Adipose tissue (tissue), 3 donors: Measurements from ENCODE around the gene ATP8A1. TPM values are rescaled to one million over a fixed set of nuclear protein-coding genes. Genes with fewer than 3 reads are reported as not detected.

Source experiments
- H3K27ac ChIP-seq: one replicate; pipeline ENCODE4 v1.5.1; 2013; ENCODE audit warnings: low read depth, low read length
- WGBS, 3 donors: extraction: QIAGEN DNeasy Blood & Tissue Kit; methylation state at CpG; one replicate each; pipeline ENCODE4 v1.1.7; 2013; 5-methylcytosine and 5-hydroxymethylcytosine counted together
- polyA plus RNA-seq, 3 donors: library from polyadenylated mRNA; stranded (reverse); fragments of 200-250 nt; gene quantifications; one replicate each; pipeline ENCODE4 v1.2.3, GENCODE V29; 2013
- donor health status: healthy with polysubstance abuse.
- donor health status: Bipolar disorder and iron deficiency.
- donor health status: healthy.

ATP8A1 gene
- polyA plus RNA-seq, 3 donors = 4.3 to 6.3 (median 5.3) TPM

DNA sequence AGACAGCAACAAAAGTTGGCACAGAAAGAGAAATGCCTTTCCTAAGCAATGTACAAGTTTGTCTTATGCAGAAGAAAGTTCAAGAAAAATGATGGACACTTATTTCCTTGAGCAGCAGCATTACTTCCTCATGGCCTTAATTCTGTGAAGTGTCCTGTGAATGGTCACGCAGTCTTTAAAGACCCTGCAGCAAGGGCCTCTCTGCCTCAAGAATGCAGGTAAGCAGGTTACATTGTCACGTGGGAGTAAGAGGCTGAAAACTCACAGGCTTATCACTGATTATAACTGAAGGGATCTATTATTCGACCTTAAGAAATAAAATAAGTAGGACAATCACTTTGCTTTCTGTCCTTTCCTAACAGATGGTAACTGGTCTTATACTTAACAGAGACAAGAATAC, 109.1 kb downstream of the ATP8A1 start:
- WGBS, 3 donors = 80 to 91% (median 88%) methylated on average over 3 of the region's 3 CpGs
- H3K27ac ChIP-seq = no peak overlapping the region

DNA sequence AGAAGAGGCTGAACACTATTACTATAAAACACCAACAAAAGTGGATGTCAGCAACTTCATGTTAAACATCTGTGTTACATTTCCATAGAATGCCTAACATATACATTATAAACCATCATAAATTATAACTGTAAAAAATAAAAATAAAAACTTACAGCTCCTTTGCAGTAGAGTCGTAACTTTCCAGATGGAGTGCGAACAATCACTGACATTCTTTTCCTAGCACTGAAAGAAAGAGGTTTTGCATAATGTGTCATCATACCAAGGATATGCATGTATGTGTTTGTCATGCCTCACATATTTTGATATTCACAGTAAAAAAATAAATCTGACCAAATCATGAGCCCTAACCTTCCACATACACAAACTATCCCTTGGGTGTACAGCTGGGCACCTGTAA, 113.1 kb downstream of the ATP8A1 start:
- H3K27ac ChIP-seq = no peak overlapping the region
- 86 to 97% (median 92%) methylated on average over 2 of the region's 2 CpGs for WGBS, 3 donors

DNA sequence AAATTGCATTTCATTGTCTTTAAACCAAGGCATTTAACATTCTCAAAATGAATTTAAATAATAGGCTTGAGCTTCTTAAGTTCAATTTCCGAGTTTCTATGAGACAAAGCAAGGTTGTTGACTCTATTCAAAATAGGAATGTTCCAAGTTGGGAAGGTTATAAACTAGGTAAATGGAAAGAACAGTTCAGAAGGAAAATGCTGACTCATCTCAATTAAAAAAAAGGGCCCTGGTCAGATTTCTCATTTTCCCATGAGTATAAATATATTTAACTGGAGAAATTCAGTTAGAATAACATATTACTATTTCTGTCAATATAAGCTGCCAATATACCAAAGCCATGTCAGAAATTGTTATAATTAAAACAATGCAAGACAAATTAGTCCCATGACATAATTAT, 113.8 kb downstream of the ATP8A1 start:
- 85 to 94% (median 90%) methylated on average over 1 of the region's 1 CpG for WGBS, 3 donors
- H3K27ac ChIP-seq = no peak overlapping the region

DNA sequence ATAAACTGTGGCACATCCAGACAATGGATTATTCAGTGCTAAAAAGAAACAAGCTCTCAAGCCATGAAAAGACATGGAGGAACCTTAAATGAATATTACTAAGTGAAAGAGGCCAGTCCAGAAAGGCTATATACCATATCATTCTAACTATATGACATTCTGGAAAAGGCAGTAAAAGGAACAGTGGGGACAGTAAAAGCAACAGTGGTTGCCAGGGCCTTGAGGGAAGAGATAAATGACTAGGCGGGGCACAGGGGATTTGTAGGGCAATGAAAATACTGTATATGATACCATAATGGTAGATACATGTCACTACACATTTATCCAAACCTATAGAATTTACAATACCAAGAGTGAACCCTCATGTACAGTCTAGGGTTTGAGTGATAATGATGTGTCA, 115.3 kb downstream of the ATP8A1 start:
- no peak overlapping the region for H3K27ac ChIP-seq
- 92 to 96% (median 93%) methylated on average over 1 of the region's 1 CpG for WGBS, 3 donors

DNA sequence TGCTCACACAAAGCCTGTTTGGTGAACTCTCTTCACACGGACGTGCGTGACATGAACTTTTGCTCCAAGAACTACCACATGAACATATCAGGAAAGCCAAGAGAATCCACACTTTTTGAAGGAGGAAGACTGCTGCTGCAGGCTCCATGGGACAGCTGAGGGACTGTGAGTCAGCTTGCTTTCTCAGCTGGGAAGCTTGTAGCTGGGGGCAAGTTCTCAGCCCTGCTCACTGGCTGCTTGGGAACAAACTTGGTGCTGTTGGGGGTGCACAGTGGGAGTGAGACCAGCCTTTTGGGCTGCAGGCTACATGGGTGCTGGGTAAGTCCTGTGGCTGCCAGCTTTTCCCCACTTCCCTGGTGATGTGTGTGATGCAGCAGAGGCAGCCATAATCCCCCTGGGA, 123.9 kb downstream of the ATP8A1 start:
- 89 to 95% (median 94%) methylated on average over 3 of the region's 3 CpGs for WGBS, 3 donors
- no peak overlapping the region for H3K27ac ChIP-seq

DNA sequence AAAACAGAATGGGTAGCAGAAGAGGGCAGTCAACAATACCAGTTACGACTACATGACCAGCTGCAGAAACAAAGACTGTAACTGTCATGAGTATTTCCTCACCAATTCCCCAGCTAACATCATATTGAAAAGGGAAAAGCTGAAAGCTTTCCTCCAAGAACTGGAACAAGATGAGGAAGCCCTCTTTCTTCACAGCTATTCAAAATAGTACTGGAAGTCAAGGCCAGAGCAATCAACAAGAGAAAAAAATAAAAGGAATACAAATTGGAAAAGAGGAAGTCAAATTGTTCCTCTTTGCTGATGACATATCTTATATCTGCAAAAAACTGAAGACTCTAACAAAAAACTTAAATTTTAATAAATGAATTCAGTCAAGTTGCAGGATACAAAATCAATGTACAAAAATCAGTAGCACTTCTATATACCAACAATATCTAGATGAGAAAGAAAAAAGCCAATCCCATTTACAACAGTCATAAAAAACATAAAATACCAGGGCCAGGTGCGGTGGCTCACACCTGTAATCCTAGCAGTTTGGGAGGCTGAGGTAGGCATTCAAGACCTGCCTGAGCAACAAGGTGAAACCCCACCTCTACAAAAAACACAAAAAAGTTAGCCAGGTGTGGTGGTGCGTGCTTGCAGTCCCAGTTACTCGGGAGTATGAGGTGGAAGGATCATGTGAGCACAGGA, 125.4 kb downstream of the ATP8A1 start:
- WGBS, 3 donors = 85 to 94% (median 87%) methylated on average over 4 of the region's 4 CpGs
- H3K27ac ChIP-seq = no peak overlapping the region

DNA sequence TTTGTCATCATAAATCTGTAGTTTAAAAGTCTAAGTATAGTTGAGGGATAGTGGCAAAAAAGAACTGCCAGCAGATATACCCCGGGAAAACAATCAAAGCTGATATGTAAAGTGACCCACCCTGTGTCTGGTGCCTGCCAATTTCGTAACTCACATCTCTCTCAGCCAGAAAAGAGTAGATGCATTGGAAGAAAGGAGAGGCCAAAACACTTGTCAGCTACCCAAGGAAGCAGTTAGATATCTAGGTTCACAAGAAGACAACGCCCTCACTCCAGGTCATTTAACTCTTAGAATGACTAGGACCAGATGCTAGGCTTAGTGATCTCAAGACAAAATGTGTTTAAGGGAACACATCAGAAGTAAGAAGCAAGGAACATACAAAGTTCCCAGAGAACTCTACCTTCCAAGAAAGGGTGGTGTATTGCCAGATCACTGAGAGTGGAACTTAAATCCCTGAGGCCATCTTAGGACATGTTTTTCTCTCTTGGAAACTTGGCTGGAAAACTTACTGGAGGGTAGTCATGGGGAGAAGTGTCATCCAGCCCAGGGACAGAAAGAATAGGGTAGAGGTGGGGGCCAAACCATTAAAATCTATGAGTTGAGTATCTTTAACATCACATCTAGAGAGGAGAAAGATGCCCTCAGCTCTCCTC, 133.7 kb downstream of the ATP8A1 start:
- WGBS, 3 donors = 59 to 77% (median 64%) methylated on average over 3 of the region's 3 CpGs

DNA sequence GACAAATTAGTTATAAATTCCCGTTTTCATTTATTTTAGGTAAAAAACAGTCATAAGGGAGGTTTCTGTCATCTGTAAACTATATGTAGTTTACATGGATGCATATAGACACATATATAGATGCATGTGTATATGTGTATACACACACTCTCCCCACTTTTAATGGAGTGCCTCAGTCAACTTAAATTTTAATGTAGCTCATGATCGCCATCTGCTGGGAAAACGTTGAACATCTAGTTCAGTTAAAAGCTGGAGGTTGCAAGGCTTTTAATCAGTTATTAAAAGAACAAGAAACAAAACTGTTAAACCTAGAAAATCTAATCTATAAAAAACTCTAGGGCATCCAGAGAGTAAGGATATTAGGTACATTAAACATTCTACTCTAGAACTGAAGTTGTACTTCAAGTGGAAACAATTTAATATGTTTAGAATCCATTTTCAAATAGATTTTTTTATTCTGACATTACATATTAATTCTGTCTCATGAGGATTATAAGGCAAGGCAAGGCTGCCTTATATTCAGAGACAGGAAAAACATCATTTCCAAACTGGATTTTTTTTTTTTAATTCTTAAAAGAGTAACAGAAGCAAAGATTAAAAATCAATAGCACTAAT, 137.0 kb downstream of the ATP8A1 start:
- WGBS, 3 donors = 22 to 24% (median 23%) methylated on average over 3 of the region's 3 CpGs
- H3K27ac ChIP-seq = no peak overlapping the region

More for the DNA sequence above, 133.7 kb downstream of the ATP8A1 start:
- no peak overlapping the region for H3K27ac ChIP-seq

DNA sequence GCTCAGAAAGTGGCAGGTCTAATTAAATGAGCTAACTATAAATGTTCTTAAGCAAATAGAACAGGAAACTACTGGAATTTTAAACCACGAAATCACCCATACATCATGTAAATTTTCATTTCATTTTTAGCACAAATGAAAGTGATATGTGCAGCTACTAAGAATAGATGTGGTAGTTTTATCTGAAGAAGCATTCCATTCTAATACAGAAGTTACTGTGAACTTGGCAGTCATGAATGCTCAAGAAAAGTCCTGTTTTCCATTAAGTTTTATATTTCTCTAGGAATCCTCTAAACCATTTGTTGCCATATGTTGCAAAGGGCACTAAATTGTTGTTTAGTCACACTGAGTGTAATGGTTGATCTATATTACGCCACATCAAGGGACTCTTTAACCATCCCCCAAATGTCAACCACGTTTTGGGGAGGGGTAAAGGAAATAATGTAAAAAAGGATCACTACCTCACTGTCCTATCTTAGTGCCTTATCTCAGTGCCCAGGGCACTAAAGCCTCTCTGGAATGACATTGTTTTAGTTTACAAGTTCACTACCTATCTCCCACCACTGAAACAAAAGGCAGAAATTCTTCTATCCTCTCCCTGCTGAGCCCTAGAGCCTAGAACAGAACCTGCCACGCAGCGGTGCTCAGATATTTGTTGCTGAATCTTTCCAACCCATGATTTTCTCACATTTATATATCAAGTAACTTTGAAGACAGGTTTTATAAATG, 141.6 kb downstream of the ATP8A1 start:
- 70 to 79% (median 73%) methylated on average over 5 of the region's 5 CpGs for whole genome bisulfite sequencing, 3 donors
- H3K27ac ChIP-seq = no peak overlapping the region

DNA sequence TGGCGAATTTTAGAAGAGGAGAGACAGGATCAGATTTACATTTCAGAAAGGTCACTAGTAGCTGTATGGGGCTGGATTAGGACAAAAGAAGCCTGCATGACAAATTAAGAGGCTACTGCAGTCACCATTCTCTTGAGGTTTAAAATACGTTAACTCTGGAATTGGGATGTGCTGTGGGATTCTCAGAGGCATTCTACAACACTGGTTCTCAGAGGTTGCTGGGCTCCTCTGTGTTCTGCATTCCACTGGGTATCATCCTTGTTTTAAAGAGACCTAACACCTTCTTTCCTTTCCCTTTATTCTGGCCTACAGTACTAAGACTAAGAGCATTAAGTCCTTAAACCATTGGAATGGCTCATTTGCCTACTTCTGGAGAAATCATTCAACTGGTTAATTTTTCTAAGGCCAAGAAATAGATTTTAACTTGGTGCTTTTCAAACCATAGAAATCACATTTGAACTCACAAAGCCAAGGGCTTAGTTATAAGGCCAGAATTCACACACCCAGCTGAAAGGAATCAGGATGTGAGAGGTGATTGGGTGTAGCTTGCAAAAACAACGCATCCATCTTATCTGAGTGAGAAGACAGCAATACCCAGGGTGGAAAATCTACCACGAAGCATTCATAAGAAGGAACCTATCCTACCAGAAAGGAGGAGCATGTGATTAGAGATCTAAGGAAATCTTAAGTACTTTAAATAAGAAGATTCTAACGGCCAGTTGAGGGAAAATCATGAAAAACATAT, 143.0 kb downstream of the ATP8A1 start:
- WGBS, 3 donors = 84 to 93% (median 90%) methylated on average over 5 of the region's 5 CpGs
- no peak overlapping the region for H3K27ac ChIP-seq

DNA sequence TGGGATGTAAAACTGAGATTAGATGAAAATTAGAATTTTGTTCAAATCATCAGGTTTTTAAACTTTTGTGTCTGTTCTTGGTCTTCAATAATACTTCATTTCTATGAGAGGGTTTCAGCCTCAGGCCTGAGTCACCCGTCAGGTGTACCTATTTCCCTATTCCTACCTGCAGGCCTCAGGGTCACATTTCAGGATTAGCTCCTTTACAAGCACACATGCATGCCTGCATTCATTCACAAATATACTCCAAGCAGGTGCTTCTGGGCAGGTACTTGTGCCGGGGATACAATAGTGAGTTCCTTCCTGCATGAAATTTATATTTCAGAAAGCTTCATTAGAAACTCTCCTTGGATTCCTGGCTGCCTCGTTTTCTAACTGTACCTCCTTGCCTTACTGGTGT, 144.7 kb downstream of the ATP8A1 start:
- no peak overlapping the region for H3K27ac ChIP-seq
- 84 to 95% (median 87%) methylated on average over 3 of the region's 3 CpGs for WGBS, 3 donors

DNA sequence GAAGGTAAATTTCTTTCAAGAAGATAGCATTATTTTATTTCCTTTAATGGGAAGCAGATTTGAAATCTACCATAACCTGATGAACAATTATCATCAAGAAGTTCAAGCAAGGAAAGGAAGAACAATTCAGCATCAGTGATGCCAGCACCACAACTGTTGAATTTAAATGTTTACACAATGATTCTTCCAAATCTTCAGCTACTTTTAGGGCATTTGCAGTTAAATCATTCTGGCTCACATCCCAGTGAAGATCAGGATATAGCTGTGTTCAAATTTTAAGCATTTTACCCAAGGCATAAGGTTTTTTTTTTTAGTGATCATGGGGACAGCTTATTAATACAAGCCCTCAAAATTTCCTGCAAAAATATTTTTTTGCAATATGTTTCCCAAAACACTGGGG, 146.7 kb downstream of the ATP8A1 start:
- no peak overlapping the region for H3K27ac ChIP-seq

DNA sequence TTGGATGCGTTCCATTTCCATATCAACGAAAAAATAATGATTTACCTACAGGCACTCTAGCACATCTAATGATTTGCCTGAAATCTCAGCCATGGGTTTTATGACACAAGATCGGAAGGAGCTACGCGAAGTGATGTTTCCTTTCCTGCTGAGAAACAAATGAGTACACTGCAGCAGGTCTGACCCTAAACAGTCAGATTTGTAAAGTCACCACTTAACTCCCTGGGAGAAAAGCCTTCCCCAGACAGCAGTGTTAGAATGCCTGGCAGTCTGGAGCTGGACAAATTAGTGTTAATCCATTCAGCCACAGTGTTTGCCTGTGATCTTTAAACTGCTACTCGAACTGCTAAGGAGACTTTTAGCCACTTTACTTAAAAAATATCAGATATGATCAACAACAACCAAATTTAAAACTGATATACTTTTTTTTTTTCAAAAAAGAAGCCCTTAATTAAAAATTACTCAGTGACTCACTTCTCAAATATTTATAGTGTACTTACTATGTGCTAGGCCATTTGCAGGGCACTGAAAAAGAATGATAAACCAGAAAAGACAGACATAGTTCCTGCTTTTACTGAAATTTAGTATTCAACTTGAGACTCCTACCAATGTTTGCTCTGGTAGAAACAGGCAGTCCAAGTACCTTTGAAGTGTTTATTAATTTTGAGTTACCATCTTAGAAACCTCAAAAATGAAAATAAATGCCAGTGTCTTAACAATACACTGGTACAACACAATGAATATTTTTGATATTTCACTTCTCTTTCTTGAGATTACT, 155.1 kb downstream of the ATP8A1 start:
- WGBS, 3 donors = 62 to 87% (median 86%) methylated on average over 6 of the region's 6 CpGs
- no peak overlapping the region for H3K27ac ChIP-seq

DNA sequence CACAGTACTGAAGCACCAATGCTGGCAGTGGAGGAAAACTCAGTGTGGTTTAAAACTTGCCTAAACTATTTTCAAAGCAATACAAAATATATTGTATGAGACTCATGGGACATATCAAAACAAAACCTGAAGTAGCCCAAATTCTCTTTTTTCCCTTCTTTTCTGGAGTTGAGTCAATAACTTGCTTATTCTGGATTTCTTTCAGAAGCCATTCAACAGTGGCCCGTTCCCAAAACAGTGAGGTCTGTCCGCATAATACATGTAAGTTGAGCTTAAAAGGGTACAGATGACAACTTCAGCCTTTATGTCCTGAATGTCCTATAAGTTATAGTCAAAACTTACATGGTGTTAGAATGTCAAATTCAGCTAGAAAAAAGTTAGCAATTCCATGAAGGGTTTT, 158.9 kb downstream of the ATP8A1 start:
- no peak overlapping the region for H3K27ac ChIP-seq
- WGBS, 3 donors = 80 to 89% (median 87%) methylated on average over 2 of the region's 2 CpGs

DNA sequence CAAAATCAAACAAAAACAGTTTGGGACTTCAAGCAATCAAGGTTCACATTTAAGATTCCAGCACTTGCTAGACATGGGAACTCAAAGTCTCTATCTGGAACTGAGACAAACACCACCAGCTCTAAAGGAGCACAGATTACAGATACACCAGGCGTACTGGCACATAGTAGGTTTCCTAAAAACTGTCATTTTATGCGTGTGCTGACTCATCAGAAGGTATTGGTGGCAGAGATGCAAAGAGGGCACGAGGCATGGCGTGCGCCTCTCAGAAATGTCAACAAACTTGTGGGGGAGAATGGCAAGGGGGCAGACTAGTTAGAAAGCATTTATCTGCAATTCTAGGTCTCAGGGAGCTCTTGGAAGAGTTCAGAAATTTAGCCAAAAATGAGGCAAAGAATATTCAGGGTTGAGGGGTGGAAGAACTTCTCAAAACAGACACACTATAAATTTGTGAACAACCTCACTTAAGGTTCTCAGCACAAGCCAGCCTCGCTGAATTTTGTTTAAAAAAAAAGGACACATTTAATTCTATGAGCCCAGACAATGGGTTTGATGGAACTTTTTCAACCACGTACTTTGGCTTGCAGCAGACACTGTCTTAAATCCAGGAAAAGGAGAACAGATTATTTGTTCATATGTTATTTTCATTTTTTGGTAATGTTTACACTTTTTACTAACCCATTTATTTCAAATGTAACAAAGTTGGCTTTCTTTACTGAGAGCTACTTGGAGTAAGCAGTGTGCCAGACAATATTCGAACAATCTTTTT, 159.6 kb downstream of the ATP8A1 start:
- no peak overlapping the region for H3K27ac ChIP-seq
- WGBS, 3 donors = 81 to 84% (median 83%) methylated on average over 8 of the region's 8 CpGs

DNA sequence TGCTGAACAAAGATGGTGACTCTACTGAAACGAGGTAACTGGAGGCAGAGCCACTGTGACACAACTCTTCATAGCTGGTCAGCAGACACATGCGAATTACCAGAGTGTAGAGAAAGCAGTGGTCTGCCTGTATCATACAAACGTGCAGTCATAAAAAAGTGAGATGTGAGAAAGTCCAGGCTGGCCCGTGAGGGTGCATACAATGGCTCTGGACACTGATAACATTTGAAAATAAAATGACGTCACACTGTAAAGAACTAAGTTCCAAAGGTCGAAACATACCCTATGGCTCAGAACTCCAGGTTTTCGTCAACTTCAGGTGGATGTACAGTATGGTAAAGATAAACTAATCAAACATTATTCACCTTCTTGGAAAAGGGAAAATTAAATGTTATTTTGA, 163.9 kb downstream of the ATP8A1 start:
- WGBS, 3 donors = 55 to 87% (median 74%) methylated on average over 7 of the region's 7 CpGs
- no peak overlapping the region for H3K27ac ChIP-seq

DNA sequence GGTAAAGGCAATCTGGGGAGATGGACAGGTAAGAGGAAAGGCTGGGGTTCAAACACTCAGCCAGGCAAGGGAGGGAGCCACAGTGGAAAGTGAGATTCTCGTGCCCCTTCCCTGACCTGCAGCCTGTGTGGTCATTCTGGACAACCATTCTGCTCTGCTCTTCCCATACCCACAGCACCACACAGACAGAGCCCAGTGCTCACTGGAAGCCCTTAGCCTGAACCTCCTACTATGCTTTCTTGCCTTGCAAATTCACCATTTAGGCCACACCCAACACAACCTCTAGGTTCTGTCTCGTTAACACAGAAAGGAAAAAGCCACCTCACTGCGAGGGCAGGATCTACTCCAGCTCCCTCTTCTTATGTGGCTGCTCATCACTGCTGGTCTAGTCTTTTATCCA, 166.9 kb downstream of the ATP8A1 start:
- WGBS, 3 donors = 93 to 97% (median 95%) methylated on average over 3 of the region's 3 CpGs
- no peak overlapping the region for H3K27ac ChIP-seq
